ENCODE results near the gene OR4K14.

GRCh38 chr14:20035449-20035848 lies 16.3 kb upstream of the OR4K14 start:
- TF ChIP-seq CTCF (IDR thresholded peaks at IDR 0.05; ENCODE audit: insufficient read depth, low read length, poor library complexity, severe bottlenecking) (no peak), EZH2phosphoT487 (conservative IDR thresholded peaks at IDR 0.05; ENCODE audit: low read length) (no peak)
